HepG2 (cell line): ENCODE measurements around the gene RBBP8NL. TPM values are rescaled to one million over a fixed set of nuclear protein-coding genes. Genes with fewer than 3 reads are reported as not detected.

Source experiments
- AGO2 ChIP-seq: fragments of 200-400 bp; formaldehyde crosslinking; optimal IDR thresholded peaks from 2 replicates; pipeline ENCODE3; 2017; ENCODE audit warnings: mild to moderate bottlenecking, low read depth, low read length, moderate library complexity
- FOXK2 ChIP-seq: fragments of 450-650 bp; IDR thresholded peaks from 2 replicates; pipeline ENCODE4 v1.6.1; 2016
- HIVEP1 ChIP-seq: sonication (generic); formaldehyde crosslinking; IDR thresholded peaks from 2 replicates; pipeline ENCODE4 v1.4.0; 2020; ENCODE audit warnings: mild to moderate bottlenecking, missing genetic modification reagents
- HMGA1 ChIP-seq: sonication (generic); formaldehyde crosslinking; conservative IDR thresholded peaks from 2 replicates; pipeline ENCODE4 v1.4.0; 2020; ENCODE audit warnings: missing genetic modification reagents
- HNF4G ChIP-seq, 2 experiments: sonication (generic) in 1 of 2; formaldehyde crosslinking in 1 of 2; IDR thresholded peaks; 2 replicates each; pipeline versions ENCODE4 v1.4.0 to v1.6.1; 2011 to 2020; ENCODE audit warnings: borderline replicate concordance in 2 of 2, low read depth in 2 of 2, mild to moderate bottlenecking in 2 of 2, low read length in 1 of 2, missing genetic modification reagents in 1 of 2, moderate library complexity in 1 of 2
- IRF2 ChIP-seq: IDR thresholded peaks from 2 replicates; pipeline ENCODE4 v1.6.1; 2018; ENCODE audit warnings: missing genetic modification reagents, missing compliant biosample characterization
- MBNL3 ChIP-seq: fragments of 250-450 bp; sonication (Bioruptor Pico); conservative IDR thresholded peaks from 2 replicates; pipeline ENCODE4 v1.8.0; 2022; ENCODE audit warnings: mild to moderate bottlenecking, inconsistent platforms
- MED8 ChIP-seq: sonication (generic); formaldehyde crosslinking; IDR thresholded peaks from 2 replicates; pipeline ENCODE4 v1.8.1; 2023; ENCODE audit warnings: mild to moderate bottlenecking, missing genetic modification reagents; ENCODE audit not compliant: insufficient replicate concordance
- ZFP82 ChIP-seq: sonication (generic); formaldehyde crosslinking; IDR thresholded peaks from 2 replicates; pipeline ENCODE4 v1.5.1; 2020; ENCODE audit warnings: mild to moderate bottlenecking, missing genetic modification reagents, borderline replicate concordance
- ZNF484 ChIP-seq: sonication (generic); formaldehyde crosslinking; IDR thresholded peaks from 2 replicates; pipeline ENCODE4 v1.5.1; 2020; ENCODE audit warnings: mild to moderate bottlenecking, low read depth, missing genetic modification reagents, borderline replicate concordance
- ZNF550 ChIP-seq: sonication (generic); formaldehyde crosslinking; IDR thresholded peaks from 2 replicates; pipeline ENCODE4 v1.4.0; 2020; ENCODE audit warnings: mild to moderate bottlenecking, missing genetic modification reagents, borderline replicate concordance
- ZNF607 ChIP-seq: sonication (generic); formaldehyde crosslinking; IDR thresholded peaks from 2 replicates; pipeline ENCODE4 v1.5.1; 2020; ENCODE audit warnings: missing genetic modification reagents, mild to moderate bottlenecking, borderline replicate concordance
- ZSCAN12 ChIP-seq: sonication (generic); formaldehyde crosslinking; IDR thresholded peaks from 2 replicates; pipeline ENCODE4 v1.9.0; 2021; ENCODE audit warnings: mild to moderate bottlenecking, missing genetic modification reagents
- polyA plus RNA-seq, 8 experiments: library from polyadenylated mRNA; depleted of rRNA in 3 of 8; stranded (reverse) in 7 of 8; unstranded in 1 of 8; fragments of >200 nt; fragmentation: Illumina TruSeq in 4 of 8; extraction: Trizol in 4 of 8; gene quantifications; 2 replicates each; pipeline versions ENCODE4 v1.2.1 to v1.2.3, GENCODE V29; 2011 to 2016; ENCODE audit warnings: low read depth in 4 of 8, missing spikeins in 1 of 8, mixed read lengths in 1 of 8; ENCODE audit not compliant: insufficient read depth in 1 of 8
- total RNA-seq, 5 experiments: library from RNA; depleted of rRNA; stranded (reverse); fragments of >200 nt; fragmentation: Illumina TruSeq; extraction: Trizol; gene quantifications; 2 replicates each; pipeline ENCODE4 v1.2.3, GENCODE V29; 2016; ENCODE audit warnings: low read depth in 1 of 5
- TF ChIP-seq, protein P1 (sequence below): sonication (generic); formaldehyde crosslinking; IDR thresholded peaks from 2 replicates; pipeline ENCODE4 v1.8.0; 2022; ENCODE audit warnings: mild to moderate bottlenecking, missing genetic modification reagents
- TF ChIP-seq, protein P2 (sequence below): IDR thresholded peaks from 2 replicates; pipeline ENCODE4 v1.6.1; 2016; ENCODE audit warnings: mild to moderate bottlenecking
- TF ChIP-seq, protein P3 (sequence below): sonication (generic); formaldehyde crosslinking; IDR thresholded peaks from 2 replicates; pipeline ENCODE4 v1.4.0; 2020; ENCODE audit warnings: missing genetic modification reagents
- TF ChIP-seq, protein P4 (sequence below): sonication (generic); formaldehyde crosslinking; IDR thresholded peaks from 2 replicates; pipeline ENCODE4 v1.4.0; 2020; ENCODE audit warnings: missing genetic modification reagents, borderline replicate concordance

RBBP8NL gene
- total and polyA plus RNA-seq, 2 of the 13 experiments (the other 11 are each of a cell fraction or from before 2014, with no cell fraction given), result 0.69 to 0.86 TPM

DNA sequence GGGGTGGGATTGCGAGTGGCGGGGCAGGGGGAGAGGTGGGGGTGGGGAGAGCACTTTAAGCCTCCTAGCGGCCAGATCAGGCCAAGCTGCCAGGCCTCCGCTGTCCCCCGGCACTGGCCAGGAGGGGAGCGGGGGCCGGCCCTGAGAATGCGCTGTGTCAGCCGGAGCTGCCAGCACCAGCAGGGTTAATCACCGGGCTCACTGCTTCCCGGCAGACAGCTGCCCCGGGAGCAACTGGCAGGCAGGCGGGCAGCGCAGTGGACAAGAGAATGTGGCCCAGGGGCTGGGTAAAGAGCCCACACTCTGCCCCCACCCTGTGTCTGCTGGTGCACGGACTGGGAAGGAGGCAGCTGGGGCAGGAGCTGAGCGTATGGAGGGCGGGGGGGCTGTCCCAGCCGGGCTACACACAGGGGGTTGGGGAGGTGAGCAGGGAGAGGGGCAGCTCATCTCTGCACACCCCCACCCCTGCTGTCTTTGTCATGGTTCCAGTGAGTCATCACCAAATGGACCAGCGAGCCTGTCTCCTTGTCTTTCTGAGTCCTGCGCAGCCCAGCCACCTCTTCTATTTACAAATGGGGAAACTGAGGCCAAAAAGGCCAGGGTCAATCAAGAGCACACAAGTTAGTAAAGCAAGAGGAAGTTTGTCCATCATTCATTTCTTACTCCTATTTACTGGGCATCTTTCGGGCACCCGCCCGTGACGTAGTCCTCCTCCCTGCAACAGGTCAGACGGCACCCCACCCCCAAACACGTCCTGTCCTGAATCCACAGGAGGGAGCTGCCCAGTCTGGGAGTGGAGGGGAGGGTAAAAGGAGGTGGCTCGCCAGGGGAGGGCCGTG, 58.1 kb downstream of the RBBP8NL start (continued):
- TF ChIP-seq AGO2 (peak; percentile 96), MBNL3 (CRISPR knock-in tag) (no peak), HNF4G (IDR thresholded peaks at IDR 0.05; ENCODE audit: borderline replicate concordance, low read depth, low read length) (no peak), HNF4G (CRISPR knock-in tag; IDR thresholded peaks at IDR 0.05; ENCODE audit: borderline replicate concordance, low read depth) (no peak; the same call in 1 of the 2 replicates), ZFP82 (CRISPR knock-in tag) (no peak), ZSCAN12 (0 out of 2 replicates have a peak, but pooled peaks have one; percentile 41), HMGA1 (CRISPR knock-in tag) (no peak), ZNF607 (CRISPR knock-in tag) (no peak), IRF2 (CRISPR knock-in tag) (0 out of 2 replicates have a peak, but pooled peaks have one; percentile 3), ZNF484 (CRISPR knock-in tag) (no peak), FOXK2 (no peak), HIVEP1 (CRISPR knock-in tag) (no peak), MED8 (CRISPR knock-in tag) (no peak), ZNF550 (CRISPR knock-in tag) (no peak; the same call in none of the 2 replicates)
- TF ChIP-seq, protein P1, sequence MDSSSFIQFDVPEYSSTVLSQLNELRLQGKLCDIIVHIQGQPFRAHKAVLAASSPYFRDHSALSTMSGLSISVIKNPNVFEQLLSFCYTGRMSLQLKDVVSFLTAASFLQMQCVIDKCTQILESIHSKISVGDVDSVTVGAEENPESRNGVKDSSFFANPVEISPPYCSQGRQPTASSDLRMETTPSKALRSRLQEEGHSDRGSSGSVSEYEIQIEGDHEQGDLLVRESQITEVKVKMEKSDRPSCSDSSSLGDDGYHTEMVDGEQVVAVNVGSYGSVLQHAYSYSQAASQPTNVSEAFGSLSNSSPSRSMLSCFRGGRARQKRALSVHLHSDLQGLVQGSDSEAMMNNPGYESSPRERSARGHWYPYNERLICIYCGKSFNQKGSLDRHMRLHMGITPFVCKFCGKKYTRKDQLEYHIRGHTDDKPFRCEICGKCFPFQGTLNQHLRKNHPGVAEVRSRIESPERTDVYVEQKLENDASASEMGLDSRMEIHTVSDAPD (CRISPR knock-in tag), result no peak; the same call in 1 of the 2 replicates
- TF ChIP-seq, protein P2, sequence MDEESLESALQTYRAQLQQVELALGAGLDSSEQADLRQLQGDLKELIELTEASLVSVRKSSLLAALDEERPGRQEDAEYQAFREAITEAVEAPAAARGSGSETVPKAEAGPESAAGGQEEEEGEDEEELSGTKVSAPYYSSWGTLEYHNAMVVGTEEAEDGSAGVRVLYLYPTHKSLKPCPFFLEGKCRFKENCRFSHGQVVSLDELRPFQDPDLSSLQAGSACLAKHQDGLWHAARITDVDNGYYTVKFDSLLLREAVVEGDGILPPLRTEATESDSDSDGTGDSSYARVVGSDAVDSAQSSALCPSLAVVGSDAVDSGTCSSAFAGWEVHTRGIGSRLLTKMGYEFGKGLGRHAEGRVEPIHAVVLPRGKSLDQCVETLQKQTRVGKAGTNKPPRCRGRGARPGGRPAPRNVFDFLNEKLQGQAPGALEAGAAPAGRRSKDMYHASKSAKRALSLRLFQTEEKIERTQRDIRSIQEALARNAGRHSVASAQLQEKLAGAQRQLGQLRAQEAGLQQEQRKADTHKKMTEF (CRISPR knock-in tag), result no peak; the same call in 1 of the 2 replicates
- TF ChIP-seq, protein P3, sequence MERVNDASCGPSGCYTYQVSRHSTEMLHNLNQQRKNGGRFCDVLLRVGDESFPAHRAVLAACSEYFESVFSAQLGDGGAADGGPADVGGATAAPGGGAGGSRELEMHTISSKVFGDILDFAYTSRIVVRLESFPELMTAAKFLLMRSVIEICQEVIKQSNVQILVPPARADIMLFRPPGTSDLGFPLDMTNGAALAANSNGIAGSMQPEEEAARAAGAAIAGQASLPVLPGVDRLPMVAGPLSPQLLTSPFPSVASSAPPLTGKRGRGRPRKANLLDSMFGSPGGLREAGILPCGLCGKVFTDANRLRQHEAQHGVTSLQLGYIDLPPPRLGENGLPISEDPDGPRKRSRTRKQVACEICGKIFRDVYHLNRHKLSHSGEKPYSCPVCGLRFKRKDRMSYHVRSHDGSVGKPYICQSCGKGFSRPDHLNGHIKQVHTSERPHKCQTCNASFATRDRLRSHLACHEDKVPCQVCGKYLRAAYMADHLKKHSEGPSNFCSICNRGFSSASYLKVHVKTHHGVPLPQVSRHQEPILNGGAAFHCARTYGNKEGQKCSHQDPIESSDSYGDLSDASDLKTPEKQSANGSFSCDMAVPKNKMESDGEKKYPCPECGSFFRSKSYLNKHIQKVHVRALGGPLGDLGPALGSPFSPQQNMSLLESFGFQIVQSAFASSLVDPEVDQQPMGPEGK, result peak; percentile 94
- TF ChIP-seq, protein P4, sequence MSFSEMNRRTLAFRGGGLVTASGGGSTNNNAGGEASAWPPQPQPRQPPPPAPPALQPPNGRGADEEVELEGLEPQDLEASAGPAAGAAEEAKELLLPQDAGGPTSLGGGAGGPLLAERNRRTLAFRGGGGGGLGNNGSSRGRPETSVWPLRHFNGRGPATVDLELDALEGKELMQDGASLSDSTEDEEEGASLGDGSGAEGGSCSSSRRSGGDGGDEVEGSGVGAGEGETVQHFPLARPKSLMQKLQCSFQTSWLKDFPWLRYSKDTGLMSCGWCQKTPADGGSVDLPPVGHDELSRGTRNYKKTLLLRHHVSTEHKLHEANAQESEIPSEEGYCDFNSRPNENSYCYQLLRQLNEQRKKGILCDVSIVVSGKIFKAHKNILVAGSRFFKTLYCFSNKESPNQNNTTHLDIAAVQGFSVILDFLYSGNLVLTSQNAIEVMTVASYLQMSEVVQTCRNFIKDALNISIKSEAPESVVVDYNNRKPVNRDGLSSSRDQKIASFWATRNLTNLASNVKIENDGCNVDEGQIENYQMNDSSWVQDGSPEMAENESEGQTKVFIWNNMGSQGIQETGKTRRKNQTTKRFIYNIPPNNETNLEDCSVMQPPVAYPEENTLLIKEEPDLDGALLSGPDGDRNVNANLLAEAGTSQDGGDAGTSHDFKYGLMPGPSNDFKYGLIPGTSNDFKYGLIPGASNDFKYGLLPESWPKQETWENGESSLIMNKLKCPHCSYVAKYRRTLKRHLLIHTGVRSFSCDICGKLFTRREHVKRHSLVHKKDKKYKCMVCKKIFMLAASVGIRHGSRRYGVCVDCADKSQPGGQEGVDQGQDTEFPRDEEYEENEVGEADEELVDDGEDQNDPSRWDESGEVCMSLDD, result peak; percentile 49; the same call in 1 of the 2 replicates
